Calu3 (cell line): ENCODE measurements around the gene SP140. TPM values are rescaled to one million over a fixed set of nuclear protein-coding genes. Genes with fewer than 3 reads are reported as not detected.

Source experiments
- BruUV-seq: library from RNA; stranded (reverse); fragments of 400-500 nt; replicated peaks from 2 replicates; lab custom pipeline; 2021; lab: Mats Ljungman, UMichigan
- CTCF ChIA-PET: fragments of 300-600 bp; sonication (Branson Sonifier 250); formaldehyde crosslinking; loops from one replicate; lab custom pipeline; 2022; ENCODE audit warnings: antibody characterized with exemption; lab: Charles Lee
- DNase-seq: peaks from one replicate; pipeline ENCODE4 v3.0.0; 2022
- H3K27ac Mint-ChIP-seq: one replicate; pipeline ENCODE4 v1.8.0; 2022; ENCODE audit warnings: mixed read lengths; ENCODE audit not compliant: unreplicated experiment
- H3K27me3 Mint-ChIP-seq: one replicate; pipeline ENCODE4 v1.8.0; 2022; ENCODE audit warnings: mixed read lengths; ENCODE audit not compliant: unreplicated experiment
- H3K36me3 Mint-ChIP-seq: one replicate; pipeline ENCODE4 v1.8.0; 2022; ENCODE audit warnings: mild to moderate bottlenecking, moderate library complexity, mixed read lengths; ENCODE audit not compliant: insufficient read depth, unreplicated experiment
- H3K4me1 Mint-ChIP-seq: one replicate; pipeline ENCODE4 v1.8.0; 2022; ENCODE audit warnings: mild to moderate bottlenecking, low read depth, mixed read lengths; ENCODE audit not compliant: unreplicated experiment
- H3K4me3 Mint-ChIP-seq: one replicate; pipeline ENCODE4 v1.8.0; 2022; ENCODE audit warnings: mild to moderate bottlenecking, low read depth, moderate library complexity, mixed read lengths; ENCODE audit not compliant: unreplicated experiment
- H3K9me3 Mint-ChIP-seq: one replicate; pipeline ENCODE4 v1.8.0; 2022; ENCODE audit warnings: low read depth, mixed read lengths; ENCODE audit not compliant: unreplicated experiment
- CTCF ChIP-seq: fragments of 200-600 bp; IDR thresholded peaks from one replicate; pipeline ENCODE4 v1.8.0; 2022; ENCODE audit warnings: antibody characterized with exemption; ENCODE audit not compliant: unreplicated experiment
- intact Hi-C: fragments of 100-400 bp; cut with micrococcal nuclease; formaldehyde crosslinking; loops from one replicate; pipeline ENCODE4 v1.10.0; 2022; ENCODE audit not compliant: unreplicated experiment
- total RNA-seq: library from RNA; stranded (reverse); gene quantifications from 2 replicates; pipeline ENCODE4 v1.2.3, GENCODE V29; 2022

Gene SP140
- total RNA-seq, 1 experiment from 2014 or later, result 10.9 TPM

GRCh38 chr2:230267059-230267458, 41.5 kb downstream of the SP140 start:
- no TSS peak for BruUV-seq
- H3K36me3 Mint-ChIP-seq, result no peaks in the 10 kb centered on the region

GRCh38 chr2:230267556-230267955, 42.0 kb downstream of the SP140 start:
- Mint-ChIP-seq H3K9me3 (peaks cover 8% of the 10 kb centered on the region), H3K36me3 (no peaks in the 10 kb centered on the region), H3K27me3 (no peaks in the 10 kb centered on the region), H3K4me1 (no peaks in the 10 kb centered on the region), H3K4me3 (no peak overlapping the region), H3K27ac (no peak overlapping the region)
- intact Hi-C loops, result no loop called here
- TF ChIP-seq CTCF, result no peak
- BruUV-seq, result no TSS peak
- CTCF ChIA-PET, result no interaction called here
- DNase-seq, result no peak

More at GRCh38 chr2:230267059-230267458, 41.5 kb downstream of the SP140 start:
- Mint-ChIP-seq H3K4me3 (no peak overlapping the region), H3K27ac (no peak overlapping the region), H3K27me3 (no peaks in the 10 kb centered on the region), H3K9me3 (peaks cover 11% of the 10 kb centered on the region), H3K4me1 (no peaks in the 10 kb centered on the region)
- DNase-seq, result no peak
- CTCF ChIA-PET, result no interaction called here
- no peak for TF ChIP-seq CTCF
- intact Hi-C loops, result no loop called here

GRCh38 chr2:230268606-230269243, 43.2 kb downstream of the SP140 start:
- TF ChIP-seq CTCF, result no peak
- H3K4me1 Mint-ChIP-seq, result no peaks in the 10 kb centered on the region
- peaks cover 10% of the 10 kb centered on the region for H3K9me3 Mint-ChIP-seq
- CTCF ChIA-PET, result no interaction called here
- no peak overlapping the region for H3K4me3 Mint-ChIP-seq
- H3K36me3 Mint-ChIP-seq, result no peaks in the 10 kb centered on the region
- DNase-seq, result no peak
- no peaks in the 10 kb centered on the region for H3K27me3 Mint-ChIP-seq
- intact Hi-C loops, result no loop called here
- H3K27ac Mint-ChIP-seq, result no peak overlapping the region
- no TSS peak for BruUV-seq

GRCh38 chr2:230269715-230270114, 44.2 kb downstream of the SP140 start:
- no peaks in the 10 kb centered on the region for H3K36me3 Mint-ChIP-seq
- CTCF ChIA-PET, result no interaction called here
- no peak for TF ChIP-seq CTCF
- no peak overlapping the region for H3K27ac Mint-ChIP-seq
- BruUV-seq, result no TSS peak
- H3K27me3 Mint-ChIP-seq, result no peaks in the 10 kb centered on the region
- no peak overlapping the region for H3K4me3 Mint-ChIP-seq
- H3K9me3 Mint-ChIP-seq, result peaks cover 10% of the 10 kb centered on the region
- no peak for DNase-seq
- H3K4me1 Mint-ChIP-seq, result no peaks in the 10 kb centered on the region
- intact Hi-C loops, result no loop called here
